GM19035 (cell line): ENCODE results near the gene UBQLN4.
A peak's percentile ranks its signal among the peaks of the same experiment; 100 is the strongest.
"Not testable (repeated sequence)": the region's sequence is repeated elsewhere in the genome, so short reads cannot be mapped to it uniquely, and the experiment has no call there.

Experiments
- ATAC-seq: cut with Tn5 transposase; IDR thresholded peaks from one replicate; pipeline ENCODE4 v1.9.1; 2021; ENCODE audit not compliant: unreplicated experiment

Gene UBQLN4

DNA sequence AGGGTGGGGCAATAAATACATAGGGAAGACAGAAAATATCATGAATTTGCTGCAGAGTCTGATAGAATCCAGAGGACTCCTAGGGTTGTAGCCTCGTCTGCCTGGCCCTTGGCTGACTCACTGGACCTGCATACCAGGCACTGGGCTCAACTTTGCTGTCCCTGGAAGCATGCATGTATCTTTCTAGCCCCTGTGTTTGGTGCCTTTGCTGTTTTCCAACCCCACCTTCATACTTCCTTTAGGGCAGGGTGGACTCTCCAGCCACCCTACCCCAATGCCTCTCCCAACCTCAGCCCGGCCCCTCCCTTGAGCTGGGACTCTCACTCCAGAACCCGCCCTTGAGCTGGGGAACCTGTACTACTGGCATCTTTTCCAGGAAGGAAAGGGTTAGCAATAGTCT is 8.6 kb upstream of the UBQLN4 start:
- no peak for ATAC-seq

DNA sequence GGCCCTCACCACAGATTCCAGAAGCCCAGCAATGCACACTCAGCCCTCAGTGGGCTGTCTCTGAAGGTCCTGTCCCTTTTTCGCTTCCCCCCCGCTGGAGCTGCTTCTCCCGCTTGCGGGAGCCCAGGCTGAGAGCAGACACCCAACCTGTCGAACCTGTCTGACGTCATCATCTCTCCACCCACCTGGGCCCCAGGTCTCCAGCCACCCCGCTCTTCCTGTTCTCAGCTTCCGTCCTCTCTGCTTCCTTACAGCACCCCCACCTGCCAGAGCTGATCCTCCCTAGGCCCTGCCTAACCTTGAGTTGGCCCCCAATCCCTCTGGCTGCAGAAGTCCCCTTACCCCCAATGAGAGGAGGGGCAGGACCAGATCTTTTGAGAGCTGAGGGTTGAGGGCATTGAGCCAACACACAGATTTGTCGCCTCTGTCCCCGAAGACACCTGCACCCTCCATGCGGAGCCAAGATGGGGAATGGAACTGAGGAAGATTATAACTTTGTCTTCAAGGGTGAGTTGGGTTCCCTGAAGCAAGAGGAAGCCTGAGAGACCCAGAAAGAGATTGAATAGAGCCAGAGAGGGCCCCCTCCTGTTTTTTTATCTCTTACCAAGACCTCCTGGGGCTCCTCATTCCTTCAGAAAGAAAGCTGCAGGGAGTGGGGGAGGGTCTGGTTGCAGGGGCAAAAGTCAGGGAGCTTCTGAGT is 7.5 kb upstream of the UBQLN4 start, which contains the start of gene RAB25:
Gene RAB25 (plus strand): TSS at position 224 of the 700 bp plus-strand sequence. CDS start 241 bp downstream, at position 465.
- ATAC-seq, result no peak

DNA sequence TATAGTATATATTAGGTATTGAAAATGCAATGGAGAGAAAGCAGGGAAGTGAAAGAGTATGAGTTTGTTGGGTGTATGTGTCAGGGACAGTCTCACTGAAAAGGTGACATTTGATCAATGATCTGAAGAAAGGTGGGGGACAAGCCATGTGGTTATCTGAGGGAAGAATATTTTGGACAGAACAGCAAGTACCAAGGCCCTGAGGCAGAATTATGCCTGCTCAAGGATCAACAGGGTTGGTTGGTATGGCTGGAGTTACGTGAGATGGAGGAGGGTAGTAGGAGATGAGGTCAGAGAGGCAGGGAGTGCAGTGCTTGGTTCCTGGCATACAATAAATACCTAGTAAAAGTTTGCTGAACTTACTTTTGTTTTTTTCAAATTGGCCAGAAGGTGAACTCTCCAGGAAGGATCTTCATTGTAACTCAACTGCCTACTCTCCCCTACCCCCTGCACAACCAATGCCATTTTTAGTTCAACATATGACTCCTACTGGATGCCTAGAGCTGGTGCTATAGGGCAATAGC is 2.8 kb upstream of the UBQLN4 start:
- ATAC-seq, result no peak

DNA sequence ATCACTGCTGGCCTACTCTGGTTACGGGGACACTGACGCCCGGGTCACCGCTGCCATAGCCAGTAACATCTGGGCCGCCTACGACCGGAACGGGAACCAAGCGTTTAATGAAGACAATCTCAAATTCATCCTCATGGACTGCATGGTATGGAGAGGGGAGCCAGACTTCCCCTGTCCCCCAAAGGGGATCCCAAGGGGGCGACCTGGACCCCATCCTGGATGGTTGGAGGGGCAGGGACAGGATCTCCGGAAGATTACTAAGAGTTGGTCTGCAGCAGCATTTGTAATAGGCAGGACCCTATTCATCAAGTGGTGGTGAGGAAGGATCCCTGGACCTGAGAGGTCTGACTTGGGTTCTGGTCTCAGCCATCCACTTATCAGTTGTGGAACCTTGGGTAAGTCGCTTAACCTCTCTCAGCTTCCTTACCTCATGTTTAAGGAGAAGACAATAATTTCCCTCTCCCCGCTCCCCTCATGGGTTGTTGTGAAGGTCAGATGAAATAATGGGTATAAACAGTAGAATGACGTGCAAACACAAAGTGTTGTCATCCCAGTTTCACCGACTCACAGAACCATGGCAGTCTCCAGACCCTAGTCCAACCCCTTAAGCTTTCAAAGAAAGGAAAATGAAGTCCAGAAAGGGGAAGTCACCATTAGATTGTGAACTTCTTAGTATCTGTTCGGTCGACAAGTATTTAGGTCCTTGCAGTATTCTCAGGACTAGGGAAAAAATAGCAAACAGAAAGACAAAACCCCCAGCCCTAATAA is 1.9 kb upstream of the UBQLN4 start:
- no peak for ATAC-seq

DNA sequence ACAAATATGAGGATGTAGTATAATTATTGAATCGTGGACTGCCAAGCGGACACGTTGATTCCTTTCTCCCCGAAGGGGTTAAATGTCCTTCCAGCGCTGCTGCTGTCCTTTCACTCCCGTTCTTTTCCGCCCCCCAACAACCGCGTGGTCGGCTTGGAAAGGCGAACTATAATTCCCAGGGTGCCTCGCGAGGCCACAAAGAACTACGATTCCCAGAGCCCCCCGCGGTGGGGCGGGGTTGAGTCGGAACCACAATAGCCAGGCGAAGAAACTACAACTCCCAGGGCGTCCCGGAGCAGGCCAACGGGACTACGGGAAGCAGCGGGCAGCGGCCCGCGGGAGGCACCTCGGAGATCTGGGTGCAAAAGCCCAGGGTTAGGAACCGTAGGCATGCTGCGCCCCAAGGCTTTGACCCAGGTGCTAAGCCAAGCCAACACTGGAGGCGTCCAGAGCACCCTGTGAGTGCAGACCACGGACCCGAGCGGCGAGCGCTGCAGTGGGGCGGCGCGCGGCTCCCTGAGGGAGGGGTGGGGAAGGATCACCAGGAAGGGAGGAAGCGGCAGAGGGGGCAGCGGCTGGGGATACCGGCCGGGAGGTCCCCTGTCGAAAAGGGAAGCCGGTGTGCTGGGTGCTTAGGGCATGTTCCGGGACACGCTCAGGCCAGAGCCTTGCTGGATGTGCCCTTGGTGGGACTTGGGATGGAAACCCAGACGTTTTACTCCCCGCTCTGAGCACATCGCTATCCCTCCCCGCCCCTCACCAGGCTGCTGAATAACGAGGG is 1.1 kb upstream of the UBQLN4 start, which contains the start of gene LAMTOR2:
Gene LAMTOR2 (plus strand): TSS at position 283 of the 781 bp plus-strand sequence. CDS start 108 bp downstream, at position 391.
- peak; percentile 76 for ATAC-seq

DNA sequence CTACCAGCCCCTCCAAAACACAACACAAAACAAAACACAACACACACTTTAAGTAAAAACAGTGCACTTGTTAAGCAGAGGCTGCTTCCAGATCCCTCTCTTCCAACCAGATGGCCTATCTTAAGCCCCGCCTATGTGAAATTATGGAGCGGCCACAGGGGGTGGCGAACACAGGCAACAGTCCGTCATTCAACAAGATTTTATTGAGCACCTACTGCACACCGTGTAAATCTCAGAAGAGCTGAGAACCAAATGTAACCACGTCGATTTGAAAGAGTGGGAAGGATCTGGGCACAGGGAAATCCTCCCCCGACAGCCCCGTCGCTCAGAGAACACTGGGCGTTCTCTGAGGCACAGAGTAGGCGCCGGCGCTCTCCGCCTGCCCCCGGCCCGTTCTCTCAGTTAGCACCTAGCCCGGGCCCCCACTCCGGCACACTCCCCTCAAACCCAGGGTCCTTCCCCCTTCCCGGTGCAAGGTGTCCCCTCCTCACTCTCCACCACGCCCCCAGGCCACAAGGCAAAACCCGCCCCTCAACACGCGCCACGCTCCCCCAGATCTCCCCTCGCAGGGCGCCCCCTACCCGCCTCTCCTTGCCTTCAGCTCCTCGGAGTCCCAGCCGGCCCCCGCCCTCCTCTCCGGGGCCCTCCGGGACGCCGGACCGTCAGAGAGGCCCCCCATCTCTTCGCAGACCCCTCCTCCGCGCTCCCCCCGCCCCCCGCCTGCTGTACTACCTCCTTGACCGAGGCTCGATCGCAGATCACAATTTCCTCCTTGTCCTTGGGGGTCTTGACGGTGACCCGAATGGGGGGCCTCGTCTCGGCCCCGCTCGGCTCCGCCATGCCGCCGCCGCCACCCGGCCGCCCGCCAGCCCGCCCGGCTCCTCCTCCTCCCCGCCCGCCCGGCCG is 483 bp downstream of the UBQLN4 start:
- ATAC-seq, result peak; percentile 14

DNA sequence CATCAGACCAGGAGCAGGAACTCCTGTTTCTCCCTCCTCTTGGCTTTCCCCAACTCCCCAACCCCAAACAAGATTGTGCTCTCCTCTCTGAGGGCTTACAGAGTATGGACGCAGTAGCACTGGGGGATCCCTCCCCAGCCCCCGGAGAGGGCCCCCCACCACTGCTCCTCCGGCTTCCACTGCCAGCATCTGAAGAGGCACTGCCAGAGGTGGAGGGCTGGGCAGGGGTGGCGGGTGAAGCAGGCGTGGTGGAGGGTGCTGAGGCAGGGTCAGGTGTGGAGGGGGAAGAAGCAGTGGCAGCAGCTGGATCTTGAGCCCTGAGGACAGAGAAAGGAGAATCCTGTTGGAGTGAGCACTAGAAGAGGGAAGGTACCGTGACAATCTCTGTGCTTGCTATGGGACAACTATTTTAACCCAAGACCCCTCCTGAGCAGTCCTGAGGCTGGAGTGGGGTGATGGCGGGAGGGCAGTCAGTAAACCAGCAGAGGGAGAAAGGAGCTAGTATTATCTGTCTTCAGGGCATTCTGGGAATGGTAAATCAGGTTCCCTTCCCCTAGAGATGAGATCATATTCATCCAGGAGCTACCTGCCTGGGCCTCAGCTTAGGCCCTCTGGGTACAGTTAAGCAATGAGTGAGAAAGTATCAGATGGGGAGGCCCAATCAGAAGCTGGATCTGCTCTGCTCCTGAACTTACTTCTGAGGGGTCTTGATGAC is 2.4 kb downstream of the UBQLN4 start:
- ATAC-seq, result no peak

DNA sequence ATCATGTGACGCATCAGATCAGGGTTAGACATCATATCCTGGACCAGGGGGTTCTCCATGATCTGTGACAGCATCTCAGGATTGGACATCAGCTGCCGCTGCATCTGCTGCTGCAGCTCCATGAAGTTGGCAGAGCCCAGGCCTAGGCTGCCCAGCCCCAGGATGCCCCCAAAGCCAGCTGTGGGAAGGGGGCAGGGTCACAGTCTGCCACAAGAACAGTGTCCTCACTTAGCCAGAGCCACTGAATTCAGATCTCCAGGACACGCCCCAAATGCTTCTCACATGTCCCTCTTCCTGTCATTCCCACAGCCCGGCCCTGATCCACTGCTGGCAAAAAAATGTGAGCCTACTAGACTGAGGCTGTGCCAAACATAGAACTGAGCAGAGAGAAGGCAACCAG is 3.2 kb downstream of the UBQLN4 start:
- no peak for ATAC-seq

DNA sequence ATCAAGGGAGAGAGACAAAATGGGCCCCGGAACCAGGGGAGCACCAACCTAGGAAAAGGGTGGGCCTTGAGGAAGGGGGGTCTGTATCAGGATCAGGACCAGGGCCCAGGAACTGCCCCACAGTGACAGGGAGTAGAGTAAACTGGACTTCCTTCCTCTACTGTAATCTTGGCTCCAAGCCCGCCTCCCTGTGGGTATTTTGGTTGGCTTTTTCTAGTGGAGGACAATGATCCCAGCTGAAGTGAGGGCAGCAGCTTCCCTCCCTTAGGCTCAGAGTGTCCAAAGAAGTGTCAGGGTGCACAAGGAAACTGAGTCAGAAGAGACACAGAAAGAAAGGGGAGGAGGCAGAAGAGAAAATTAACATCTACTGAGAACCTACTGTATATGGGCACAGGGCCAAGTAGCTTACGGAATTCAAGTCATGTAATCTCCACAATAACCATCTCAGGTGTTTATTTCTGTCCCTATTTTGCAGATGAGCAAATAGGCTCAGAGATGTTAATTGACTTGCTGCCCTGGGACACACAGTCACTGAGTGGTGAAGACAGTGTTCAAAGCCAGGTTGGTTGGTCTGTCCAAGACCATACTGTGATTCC is 4.8 kb downstream of the UBQLN4 start:
- no peak for ATAC-seq

DNA sequence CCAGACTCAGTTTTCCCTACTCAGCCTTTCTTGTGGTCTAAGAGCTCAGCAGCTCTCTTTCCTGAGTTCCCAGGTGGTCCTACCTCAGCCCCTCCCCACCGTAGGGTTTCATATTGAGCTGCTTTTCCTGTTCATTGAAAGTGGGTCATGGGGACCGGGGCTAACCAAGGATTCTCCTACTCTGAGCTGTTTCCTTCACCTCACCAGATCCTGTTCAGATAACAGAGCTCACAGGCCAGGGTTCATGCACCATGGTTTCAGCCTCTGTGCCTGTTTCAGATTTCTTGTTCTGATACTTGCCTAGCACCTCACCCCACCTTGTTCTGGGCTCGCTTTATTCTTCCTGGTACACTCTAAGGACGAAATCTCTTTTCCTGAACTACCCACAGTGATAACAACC is 8.5 kb downstream of the UBQLN4 start:
- no peak for ATAC-seq

DNA sequence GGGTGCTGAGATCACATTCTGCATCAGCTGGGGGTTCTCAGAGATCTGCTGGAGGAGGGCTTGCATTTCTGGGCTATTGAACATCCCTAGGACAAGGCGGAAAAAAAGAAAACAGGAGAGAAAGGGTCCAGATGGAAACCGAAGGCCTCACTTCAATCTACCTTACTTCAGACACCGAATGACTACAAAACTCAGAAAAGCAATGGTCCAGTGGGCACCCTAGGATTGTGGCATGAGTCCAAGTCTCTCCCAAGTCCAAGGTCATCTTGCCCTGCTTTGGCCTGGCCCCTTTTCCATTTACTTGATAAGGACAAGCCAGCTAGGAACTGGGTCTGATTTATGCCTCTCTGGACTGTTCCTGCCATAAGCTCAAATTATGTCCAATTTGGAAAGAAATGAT is 10.8 kb downstream of the UBQLN4 start:
- no peak for ATAC-seq

DNA sequence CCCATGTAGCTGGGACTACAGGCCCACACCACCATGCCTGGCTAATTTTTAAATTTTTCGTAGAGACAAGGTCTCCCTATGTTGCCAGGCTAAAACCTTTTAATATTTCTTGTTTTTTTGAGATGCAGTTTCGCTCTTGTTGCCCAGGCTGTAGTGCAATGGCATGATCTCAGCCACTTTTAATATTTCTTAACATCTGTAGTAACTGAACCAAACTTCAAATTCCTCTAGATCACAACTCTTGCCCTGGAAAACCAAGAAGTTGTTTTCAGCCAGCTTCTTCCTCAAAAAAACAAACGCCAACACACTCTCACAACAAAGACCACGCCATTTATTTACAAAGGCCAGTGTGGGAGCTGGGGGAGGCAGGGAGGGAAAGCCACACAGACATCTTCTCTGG is 18.6 kb downstream of the UBQLN4 start:
- not testable (repeated sequence) for ATAC-seq

DNA sequence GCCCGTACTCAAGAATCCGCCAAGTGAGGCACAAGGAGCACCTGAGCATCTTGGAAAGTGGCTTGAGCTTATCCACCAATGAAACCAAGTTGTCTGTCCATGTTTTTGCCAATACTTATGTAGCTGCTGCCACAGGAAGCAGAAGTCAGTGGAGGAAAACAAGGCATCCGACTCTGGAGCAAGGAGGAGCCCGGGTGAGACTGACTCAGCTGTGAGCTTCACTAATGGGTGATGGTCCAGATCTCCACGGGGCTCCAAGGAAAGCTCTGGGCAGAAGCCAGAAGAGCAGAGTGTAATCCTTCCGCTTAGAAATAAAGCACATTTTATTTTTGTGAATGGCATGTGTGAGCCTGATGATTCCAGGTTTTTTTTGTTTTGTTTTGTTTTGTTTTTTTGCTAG is 20.6 kb downstream of the UBQLN4 start:
- no peak for ATAC-seq

DNA sequence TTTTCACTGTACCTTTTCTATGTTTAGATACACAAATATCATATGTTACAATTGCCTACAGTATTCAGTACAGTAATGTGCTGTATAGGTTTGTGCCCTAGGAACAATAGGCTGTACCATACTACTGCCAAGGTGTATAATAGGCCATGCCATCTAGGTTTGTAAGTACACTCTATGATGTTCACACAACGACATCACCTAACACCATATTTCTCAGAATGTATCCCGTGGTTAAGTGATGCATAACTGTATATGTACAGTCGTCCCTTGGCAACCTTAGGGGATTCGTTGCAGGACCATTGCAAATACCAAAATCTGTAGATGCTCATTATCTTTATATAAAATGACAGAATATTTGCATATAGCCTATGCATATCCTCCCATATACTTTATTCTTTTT is 27.0 kb downstream of the UBQLN4 start:
- ATAC-seq, result no peak

DNA sequence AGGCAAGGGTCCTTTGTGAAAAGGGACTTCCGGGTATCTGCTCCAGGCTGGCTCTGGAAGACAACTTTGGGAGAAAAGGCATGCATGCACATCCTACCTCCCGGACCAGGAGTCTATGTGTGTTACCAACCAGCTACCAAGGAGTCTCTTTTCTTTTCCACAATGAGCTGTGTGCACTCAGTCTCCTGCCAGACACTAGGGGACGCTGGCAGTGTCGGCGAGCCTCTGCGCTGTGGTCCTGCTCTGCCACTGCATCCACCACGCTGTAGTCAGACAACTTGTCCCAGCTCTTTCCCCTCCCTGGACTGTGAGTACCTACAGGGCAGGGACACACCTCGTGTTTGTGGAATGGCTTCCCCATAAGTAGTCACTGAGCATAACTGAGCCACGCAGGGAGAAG is 27.7 kb downstream of the UBQLN4 start:
- no peak for ATAC-seq

DNA sequence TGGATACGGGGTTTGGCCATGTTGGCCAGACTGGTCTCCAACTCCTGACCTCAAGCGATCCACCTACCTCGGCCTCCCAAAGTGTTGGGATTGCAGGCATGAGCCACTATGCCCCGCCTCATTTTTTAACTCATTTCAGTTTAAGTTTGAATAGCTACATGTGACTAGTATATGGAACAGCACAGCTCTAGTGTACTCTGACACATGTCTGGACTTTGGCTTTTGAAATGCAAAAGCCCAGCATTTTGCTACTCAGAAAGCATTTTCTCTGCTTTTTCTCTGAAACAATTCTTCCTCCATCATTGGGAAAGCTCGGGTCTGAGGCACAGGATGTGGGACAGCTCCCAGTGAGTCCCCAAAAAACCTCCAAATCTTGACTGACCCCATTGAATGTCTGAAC is 28.8 kb downstream of the UBQLN4 start:
- no peak for ATAC-seq

DNA sequence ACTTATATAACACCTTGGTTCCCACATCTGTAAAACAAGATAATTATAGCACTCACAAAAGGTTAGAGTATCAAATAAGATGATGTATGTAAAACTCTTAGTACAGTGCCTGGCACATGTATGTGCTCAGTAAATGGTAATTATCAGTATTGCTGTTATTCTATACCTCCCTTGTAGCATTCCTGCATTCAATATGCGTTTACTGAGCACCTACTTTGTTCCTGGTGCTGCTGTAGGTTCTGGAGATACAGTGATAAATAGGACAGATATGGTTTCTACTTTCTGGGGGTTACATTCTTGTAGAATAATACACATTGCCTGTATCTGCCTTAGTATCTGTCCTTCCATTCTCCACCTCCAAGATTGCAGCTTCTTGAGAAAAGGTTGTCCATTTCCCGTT is 31.6 kb downstream of the UBQLN4 start:
- ATAC-seq, result no peak

DNA sequence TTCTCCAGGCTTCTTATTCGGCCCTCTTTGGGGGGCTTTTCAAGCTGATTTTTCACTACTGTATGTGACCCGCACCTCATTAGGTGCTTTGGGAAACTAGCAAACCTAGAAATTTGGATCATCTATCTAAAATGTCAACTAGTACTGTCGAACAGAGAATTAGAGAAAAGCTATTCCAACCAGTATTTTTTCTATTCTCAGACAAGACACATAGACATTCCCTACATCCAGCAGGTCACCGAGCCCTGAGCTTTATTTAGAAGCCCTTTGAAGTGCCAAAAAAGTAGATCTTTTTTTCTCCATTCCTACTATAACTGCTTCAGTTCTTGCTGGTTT is 32.5 kb downstream of the UBQLN4 start:
- no peak for ATAC-seq

DNA sequence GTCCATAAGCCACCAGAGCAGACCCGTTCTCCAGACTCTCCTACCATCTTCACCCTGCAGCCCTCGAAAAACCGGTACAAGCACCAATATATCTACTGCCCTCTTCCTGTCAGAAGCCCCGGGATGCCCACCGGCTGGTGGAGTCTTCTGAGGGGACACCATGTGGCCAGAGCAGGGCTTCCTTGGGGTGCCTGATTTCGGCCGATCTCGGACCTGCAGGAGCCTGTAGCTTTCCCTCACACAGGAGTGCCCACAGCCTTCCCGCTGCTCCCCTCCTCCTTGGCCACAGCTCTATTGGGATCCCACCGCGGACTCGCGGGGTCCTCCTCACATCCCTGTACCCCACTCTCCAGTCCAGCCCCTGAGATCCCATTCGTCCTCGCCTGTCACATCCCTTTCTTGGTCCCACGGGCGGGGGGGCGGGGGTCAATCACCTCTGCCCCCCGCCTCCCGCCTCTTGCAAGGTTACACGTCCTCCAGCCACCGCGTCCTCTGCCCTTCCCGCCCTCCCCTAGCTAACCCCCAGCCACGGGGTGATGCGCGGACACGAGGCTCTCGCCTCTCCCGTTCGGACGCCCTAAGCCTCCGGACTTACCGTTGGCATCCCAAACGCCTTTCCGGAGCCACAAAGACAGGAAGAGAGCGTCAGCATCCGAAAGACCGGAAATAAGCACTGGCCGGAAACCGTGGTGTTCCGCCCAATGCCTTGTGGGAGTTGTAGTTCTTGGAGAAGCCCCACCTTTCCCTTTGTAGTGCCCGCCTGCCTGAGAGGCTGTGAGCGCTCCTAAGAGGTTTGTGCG is 33.1 kb downstream of the UBQLN4 start, which contains the start of gene SSR2:
Gene SSR2 (minus strand): TSS at position 659 of the 800 bp plus-strand sequence. CDS start 784 bp downstream, outside the sequence.
- peak; percentile 97 for ATAC-seq
